ENCODE results near the gene ADAR. TPM values are rescaled to one million over a fixed set of nuclear protein-coding genes. Genes with fewer than 3 reads are reported as not detected.
A peak's percentile ranks its signal among the peaks of the same experiment; 100 is the strongest.

ADAR gene
- total and polyA plus RNA-seq, 12 donors, result 18.5 to 160 (median 123) TPM

- peaks cover 0 to 61% of the 10 kb centered on the region in 2 donors for H3K36me3 ChIP-seq (replicated peaks in 1 of 2)
- no peaks in the 10 kb centered on the region for H3K9me3 ChIP-seq (replicated peaks in 1 of 3)
- intact Hi-C loops (cut with DNase I), result no loop called here
- H3K27ac ChIP-seq, result no peak overlapping the region
- H3K4me3 ChIP-seq, result no peak overlapping the region
- no peaks in the 10 kb centered on the region for H3K27me3 ChIP-seq
- DNase-seq, result no peak
- H3K4me1 ChIP-seq (replicated peaks in 1 of 2), result peaks cover 0 to 4% of the 10 kb centered on the region in 2 donors
- 85 to 94% (median 87%) methylated on average over 3 to 8 of the region's 8 CpGs for WGBS, 4 donors
- no peak for TF ChIP-seq POLR2A (IDR thresholded peaks at IDR 0.05)
- TF ChIP-seq CTCF (IDR thresholded peaks at IDR 0.05), result no peak
These were observed 28.6 kb downstream of the ADAR start for GRCh38 chr1:154579374-154579773.

GRCh38 chr1:154578058-154578418 lies 29.9 kb downstream of the ADAR start:
- TF ChIP-seq CTCF (IDR thresholded peaks at IDR 0.05) (no peak), POLR2A (IDR thresholded peaks at IDR 0.05) (no peak)
- Histone ChIP-seq H3K4me3 (no peak overlapping the region), H3K36me3 (replicated peaks in 1 of 2) (peaks cover 0 to 48% of the 10 kb centered on the region in 2 donors), H3K27ac (peak overlapping the region in 2 of 5 donors; percentile 17 to 44), H3K4me1 (replicated peaks in 1 of 2) (peaks cover 0 to 4% of the 10 kb centered on the region in 2 donors), H3K27me3 (no peaks in the 10 kb centered on the region), H3K9me3 (replicated peaks in 1 of 3) (no peaks in the 10 kb centered on the region)
- 45 to 69% (median 54%) methylated on average over 4 to 6 of the region's 6 CpGs for WGBS, 4 donors
- no peak for DNase-seq
- intact Hi-C loops (cut with DNase I), result no loop called here

- Histone ChIP-seq H3K4me1 (replicated peaks in 1 of 2) (peaks cover 0 to 4% of the 10 kb centered on the region in 2 donors), H3K36me3 (replicated peaks in 1 of 2) (peaks cover 0 to 43% of the 10 kb centered on the region in 2 donors), H3K27me3 (no peaks in the 10 kb centered on the region), H3K9me3 (replicated peaks in 1 of 3) (no peaks in the 10 kb centered on the region), H3K27ac (peak overlapping the region in 1 of 5 donors; percentile 17), H3K4me3 (no peak overlapping the region)
- no peak for TF ChIP-seq POLR2A (IDR thresholded peaks at IDR 0.05)
- no peak for TF ChIP-seq CTCF (IDR thresholded peaks at IDR 0.05)
- 67 to 78% (median 75%) methylated on average over 7 of the region's 7 CpGs for WGBS, 4 donors
- intact Hi-C loops (cut with DNase I), result no loop called here
- no peak for DNase-seq
These were observed 30.5 kb downstream of the ADAR start for GRCh38 chr1:154577346-154578057.

GRCh38 chr1:154575951-154576566 lies 31.9 kb downstream of the ADAR start:
- peaks cover 0 to 4% of the 10 kb centered on the region in 2 donors for H3K4me1 ChIP-seq (replicated peaks in 1 of 2)
- H3K27ac ChIP-seq, result no peak overlapping the region
- H3K27me3 ChIP-seq, result no peaks in the 10 kb centered on the region
- H3K4me3 ChIP-seq, result no peak overlapping the region
- WGBS, 4 donors, result 70 to 89% (median 83%) methylated on average over 5 to 8 of the region's 8 CpGs
- DNase-seq, result no peak
- no peaks in the 10 kb centered on the region for H3K9me3 ChIP-seq (replicated peaks in 1 of 3)
- H3K36me3 ChIP-seq (replicated peaks in 1 of 2), result peaks cover 0 to 30% of the 10 kb centered on the region in 2 donors
- no peak for TF ChIP-seq CTCF (IDR thresholded peaks at IDR 0.05)
- TF ChIP-seq POLR2A (IDR thresholded peaks at IDR 0.05), result no peak
- intact Hi-C loops (cut with DNase I), result no loop called here

Data from adrenal gland (tissue), 12 donors.